IMR-90 (cell line): ENCODE data around the gene BEGAIN. TPM values are rescaled to one million over a fixed set of nuclear protein-coding genes. Genes with fewer than 3 reads are reported as not detected.

Experiments used
- ATAC-seq: fragments of 200-7000 bp; cut with Tn5 transposase; 2 replicates; pipeline ENCODE4 v1.9.1; 2020; ENCODE audit warnings: low read depth, mild to moderate bottlenecking, moderate library complexity
- BruUV-seq: library from RNA; stranded (reverse); fragments of 400-500 nt; replicated peaks from 2 replicates; lab custom pipeline; 2021; lab: Mats Ljungman, UMichigan
- CTCF ChIA-PET: fragments of 300-600 bp; formaldehyde crosslinking; extraction: SDS; loops from one replicate; lab custom pipeline; 2021; ENCODE audit warnings: antibody characterized with exemption; lab: Yijun Ruan, JAX
- POLR2A ChIA-PET: fragments of 300-600 bp; sonication (Branson Sonifier 250); formaldehyde crosslinking; loops from one replicate; lab custom pipeline; 2022; ENCODE audit warnings: antibody characterized with exemption; ENCODE audit not compliant: unreplicated experiment; lab: Charles Lee
- DNase-seq: peaks from one replicate; pipeline ENCODE4 v3.0.0; 2013
- H2AFZ ChIP-seq: replicated peaks from 2 replicates; pipeline ENCODE3; 2013; ENCODE audit warnings: low read length, mild to moderate bottlenecking; ENCODE audit not compliant: poor library complexity
- H2AK5ac ChIP-seq: 2 replicates; pipeline ENCODE4 v1.6.1; 2013; ENCODE audit warnings: low read depth, low read length, inconsistent platforms
- H2AK9ac ChIP-seq: replicated peaks from 2 replicates; pipeline ENCODE3; 2013; ENCODE audit warnings: mild to moderate bottlenecking, low read depth, low read length, moderate library complexity; ENCODE audit not compliant: poor library complexity
- H2BK120ac ChIP-seq: 2 replicates; pipeline ENCODE4 v1.6.1; 2013; ENCODE audit warnings: low read depth, low read length, inconsistent platforms
- H2BK15ac ChIP-seq: 3 replicates; pipeline ENCODE4 v1.6.1; 2013; ENCODE audit warnings: low read depth, low read length, inconsistent platforms
- H2BK20ac ChIP-seq: 2 replicates; pipeline ENCODE4 v1.6.1; 2013; ENCODE audit warnings: low read depth, mild to moderate bottlenecking, inconsistent platforms, low read length, moderate library complexity
- H2BK5ac ChIP-seq: 2 replicates; pipeline ENCODE4 v1.6.1; 2013; ENCODE audit warnings: mild to moderate bottlenecking, low read depth, low read length, inconsistent platforms; ENCODE audit not compliant: poor library complexity, severe bottlenecking
- H3K14ac ChIP-seq: replicated peaks from 2 replicates; pipeline ENCODE4 v1.6.1; 2013; ENCODE audit warnings: low read depth, low read length, inconsistent platforms
- H3K18ac ChIP-seq: 2 replicates; pipeline ENCODE4 v1.6.1; 2013; ENCODE audit warnings: low read depth, low read length, control low read depth
- H3K23ac ChIP-seq: 2 replicates; pipeline ENCODE4 v1.6.1; 2013; ENCODE audit warnings: low read depth, low read length, inconsistent platforms
- H3K27ac ChIP-seq: 2 replicates; pipeline ENCODE4 v1.5.1; 2013; ENCODE audit warnings: mild to moderate bottlenecking, control low read depth, low read length; ENCODE audit not compliant: insufficient read depth
- H3K27me3 ChIP-seq: 2 replicates; pipeline ENCODE4 v1.6.1; 2013; ENCODE audit warnings: low read length; ENCODE audit not compliant: control insufficient read depth, insufficient read depth
- H3K36me3 ChIP-seq: 2 replicates; pipeline ENCODE4 v1.6.1; 2013; ENCODE audit warnings: low read length, mixed read lengths; ENCODE audit not compliant: control insufficient read depth, insufficient read depth
- H3K4ac ChIP-seq: 2 replicates; pipeline ENCODE4 v1.6.1; 2013; ENCODE audit warnings: low read depth, low read length, inconsistent platforms
- H3K4me1 ChIP-seq: 2 replicates; pipeline ENCODE4 v1.6.1; 2013; ENCODE audit warnings: low read length, mixed read lengths; ENCODE audit not compliant: control insufficient read depth, insufficient read depth
- H3K4me2 ChIP-seq: 2 replicates; pipeline ENCODE4 v1.6.1; 2013; ENCODE audit warnings: low read depth, mild to moderate bottlenecking, control low read depth, low read length, moderate library complexity
- H3K4me3 ChIP-seq: 2 replicates; pipeline ENCODE4 v1.5.1; 2013; ENCODE audit warnings: low read depth, mild to moderate bottlenecking, control low read depth, low read length, moderate library complexity; ENCODE audit not compliant: insufficient read depth
- H3K56ac ChIP-seq: 2 replicates; pipeline ENCODE4 v1.6.1; 2013; ENCODE audit warnings: low read length, inconsistent platforms; ENCODE audit not compliant: insufficient read depth; ENCODE audit errors: extremely low read depth
- H3K79me1 ChIP-seq, 2 experiments: 2 replicates each; pipeline ENCODE4 v1.6.1; 2013; ENCODE audit warnings: low read length in 2 of 2, inconsistent platforms in 1 of 2, low read depth in 1 of 2
- H3K9ac ChIP-seq: 2 replicates; pipeline ENCODE4 v1.6.1; 2013; ENCODE audit warnings: low read depth, low read length, control low read depth
- H3K9me1 ChIP-seq: 2 replicates; pipeline ENCODE4 v1.6.1; 2013; ENCODE audit warnings: low read length, inconsistent platforms; ENCODE audit not compliant: insufficient read depth
- H3K9me3 ChIP-seq: 2 replicates; pipeline ENCODE4 v1.6.1; 2013; ENCODE audit warnings: low read length; ENCODE audit not compliant: control insufficient read depth, insufficient read depth
- H4K20me1 ChIP-seq: 2 replicates; pipeline ENCODE4 v1.6.1; 2013; ENCODE audit warnings: low read length, inconsistent platforms; ENCODE audit not compliant: insufficient read depth
- H4K5ac ChIP-seq: 2 replicates; pipeline ENCODE4 v1.6.1; 2013; ENCODE audit warnings: mild to moderate bottlenecking, low read depth, low read length, control low read depth
- H4K8ac ChIP-seq, 2 experiments: 2 replicates each; pipeline ENCODE4 v1.6.1; 2013; ENCODE audit warnings: low read depth in 2 of 2, low read length in 2 of 2, control low read depth in 1 of 2, inconsistent platforms in 1 of 2
- H4K91ac ChIP-seq: 2 replicates; pipeline ENCODE4 v1.6.1; 2013; ENCODE audit warnings: low read depth, low read length, inconsistent platforms; ENCODE audit not compliant: insufficient read depth
- NFE2L2 ChIP-seq: fragments of 150-350 bp; IDR thresholded peaks from 2 replicates; pipeline ENCODE4 v1.6.1; 2016; ENCODE audit warnings: low read depth, mild to moderate bottlenecking, low read length
- dilution Hi-C: fragments of 300-500 bp; cut with HindIII; formaldehyde crosslinking; loops from one replicate; pipeline ENCODE4 v1.14.3; 2018; ENCODE audit warnings: low sequenced_read_pairs; ENCODE audit not compliant: unreplicated experiment
- in situ Hi-C: fragments of 300-500 bp; cut with MboI; formaldehyde crosslinking; loops from 3 replicates; pipeline ENCODE4 v1.14.3; 2019; ENCODE audit warnings: low sequenced_read_pairs, inconsistent platforms, mixed read lengths
- intact Hi-C: fragments of 100-400 bp; cut with micrococcal nuclease; formaldehyde crosslinking; loops from 2 replicates; pipeline ENCODE4 v1.10.0; 2022
- polyA plus RNA-seq, 3 experiments: library from polyadenylated mRNA; depleted of rRNA; stranded (reverse); fragments of >200 nt; gene quantifications; 2 replicates each; pipeline ENCODE4 v1.2.3, GENCODE V29; 2012; ENCODE audit warnings: low replicate concordance in 1 of 3
- total RNA-seq: library from RNA; depleted of rRNA; stranded (reverse); fragments of >200 nt; gene quantifications from 2 replicates; pipeline ENCODE4 v1.2.3, GENCODE V29; 2012

Gene BEGAIN
- total and polyA plus RNA-seq, 2 of the 4 experiments (the other 2 are of a cell fraction): 0.18 to 0.99 TPM

- no peak overlapping the region for H2AFZ ChIP-seq
- intact Hi-C loops (no loop called here), dilution Hi-C loops (no loop called here), in situ Hi-C loops (no loop called here)
- no peak for TF ChIP-seq NFE2L2
- H4K20me1 ChIP-seq: no peaks in the 10 kb centered on the region
- no peak overlapping the region for H2BK5ac ChIP-seq
- no peaks in the 10 kb centered on the region for H3K4me1 ChIP-seq
- H3K14ac ChIP-seq: no peak overlapping the region
- POLR2A ChIA-PET: no interaction called here
- H2BK120ac ChIP-seq: no peak overlapping the region
- no peak overlapping the region for H3K4me2 ChIP-seq
- H3K23ac ChIP-seq: no peak overlapping the region
- ATAC-seq (no peak), DNase-seq (no peak)
- H3K27ac ChIP-seq: no peak overlapping the region
- no peak overlapping the region for H2BK20ac ChIP-seq
- no peak overlapping the region for H3K18ac ChIP-seq
- no peak overlapping the region for H2AK5ac ChIP-seq
- no peak overlapping the region for H3K56ac ChIP-seq
- H4K91ac ChIP-seq: no peak overlapping the region
- H3K27me3 ChIP-seq: peaks cover 40% of the 10 kb centered on the region
- CTCF ChIA-PET: no interaction called here
- no peaks in the 10 kb centered on the region for H3K79me1 ChIP-seq
- H3K36me3 ChIP-seq: no peaks in the 10 kb centered on the region
- H2BK15ac ChIP-seq: no peak overlapping the region
- no peak overlapping the region for H2AK9ac ChIP-seq
- H3K9me3 ChIP-seq: no peaks in the 10 kb centered on the region
- H3K4ac ChIP-seq: no peak overlapping the region
- BruUV-seq: no TSS peak
- no peak overlapping the region for H4K5ac ChIP-seq
- H3K9ac ChIP-seq: no peak overlapping the region
- no peaks in the 10 kb centered on the region for H3K9me1 ChIP-seq
- H4K8ac ChIP-seq: no peak overlapping the region
- H3K4me3 ChIP-seq: no peak overlapping the region
Measured at GRCh38 chr14:100614803-100615202, 27.6 kb upstream of the BEGAIN start.
